ENCODE results near the gene WDR47.
"Not testable (repeated sequence)": the region's sequence is repeated elsewhere in the genome, so short reads cannot be mapped to it uniquely, and the experiment has no call there.

The WDR47 gene

GRCh38 chr1:108961752-108962486 is 80.0 kb downstream of the WDR47 start:
- no peak for DNase-seq

GRCh38 chr1:108961198-108961597 is 80.7 kb downstream of the WDR47 start:
- DNase-seq, result no peak

- no peak for DNase-seq
Observed at GRCh38 chr1:108960719-108961118, 81.2 kb downstream of the WDR47 start.

GRCh38 chr1:108957888-108958287 is 84.0 kb downstream of the WDR47 start:
- DNase-seq, result no peak

- no peak for DNase-seq
Observed at GRCh38 chr1:108955881-108956280, 86.0 kb downstream of the WDR47 start.

GRCh38 chr1:108955111-108955510 is 86.8 kb downstream of the WDR47 start:
- DNase-seq, result no peak

- no peak for DNase-seq
Observed at GRCh38 chr1:108953452-108953851, 88.5 kb downstream of the WDR47 start.

- DNase-seq, result no peak
Observed at GRCh38 chr1:108951242-108951641, 90.7 kb downstream of the WDR47 start.

- no peak for DNase-seq
Observed at GRCh38 chr1:108949044-108949443, 92.9 kb downstream of the WDR47 start.

GRCh38 chr1:108947871-108948525 is 93.9 kb downstream of the WDR47 start:
- DNase-seq, result no peak

GRCh38 chr1:108936170-108936569 is 105.7 kb downstream of the WDR47 start:
- no peak for DNase-seq

GRCh38 chr1:108933944-108934343 is 108.0 kb downstream of the WDR47 start:
- DNase-seq, result no peak

- not testable (repeated sequence) for DNase-seq
Observed at GRCh38 chr1:108927565-108927964, 114.3 kb downstream of the WDR47 start.

GRCh38 chr1:108925920-108926319 is 116.0 kb downstream of the WDR47 start:
- no peak for DNase-seq

All from fibroblast of upper back skin (primary cell).